Epithelial cell of proximal tubule (primary cell): ENCODE results near the gene CLN3. TPM values are rescaled to one million over a fixed set of nuclear protein-coding genes. Genes with fewer than 3 reads are reported as not detected.

Experiments used
- DNase-seq: peaks from one replicate; pipeline ENCODE4 v3.0.0-alpha.2; 2011; ENCODE audit warnings: low read depth
- H3K4me3 ChIP-seq: 2 replicates; pipeline ENCODE4 v1.5.1; 2011; ENCODE audit warnings: low read depth, mild to moderate bottlenecking, low read length
- CTCF ChIP-seq: conservative IDR thresholded peaks from 2 replicates; pipeline ENCODE4 v1.5.1; 2012; ENCODE audit warnings: low read depth, mild to moderate bottlenecking, low read length
- total RNA-seq: library from RNA; depleted of rRNA; stranded (reverse); fragments of >200 nt; gene quantifications from 2 replicates; pipeline ENCODE4 v1.2.3, GENCODE V29; 2015

Gene CLN3
- total RNA-seq, 1 donor from 2014 or later: 16.0 TPM

DNA sequence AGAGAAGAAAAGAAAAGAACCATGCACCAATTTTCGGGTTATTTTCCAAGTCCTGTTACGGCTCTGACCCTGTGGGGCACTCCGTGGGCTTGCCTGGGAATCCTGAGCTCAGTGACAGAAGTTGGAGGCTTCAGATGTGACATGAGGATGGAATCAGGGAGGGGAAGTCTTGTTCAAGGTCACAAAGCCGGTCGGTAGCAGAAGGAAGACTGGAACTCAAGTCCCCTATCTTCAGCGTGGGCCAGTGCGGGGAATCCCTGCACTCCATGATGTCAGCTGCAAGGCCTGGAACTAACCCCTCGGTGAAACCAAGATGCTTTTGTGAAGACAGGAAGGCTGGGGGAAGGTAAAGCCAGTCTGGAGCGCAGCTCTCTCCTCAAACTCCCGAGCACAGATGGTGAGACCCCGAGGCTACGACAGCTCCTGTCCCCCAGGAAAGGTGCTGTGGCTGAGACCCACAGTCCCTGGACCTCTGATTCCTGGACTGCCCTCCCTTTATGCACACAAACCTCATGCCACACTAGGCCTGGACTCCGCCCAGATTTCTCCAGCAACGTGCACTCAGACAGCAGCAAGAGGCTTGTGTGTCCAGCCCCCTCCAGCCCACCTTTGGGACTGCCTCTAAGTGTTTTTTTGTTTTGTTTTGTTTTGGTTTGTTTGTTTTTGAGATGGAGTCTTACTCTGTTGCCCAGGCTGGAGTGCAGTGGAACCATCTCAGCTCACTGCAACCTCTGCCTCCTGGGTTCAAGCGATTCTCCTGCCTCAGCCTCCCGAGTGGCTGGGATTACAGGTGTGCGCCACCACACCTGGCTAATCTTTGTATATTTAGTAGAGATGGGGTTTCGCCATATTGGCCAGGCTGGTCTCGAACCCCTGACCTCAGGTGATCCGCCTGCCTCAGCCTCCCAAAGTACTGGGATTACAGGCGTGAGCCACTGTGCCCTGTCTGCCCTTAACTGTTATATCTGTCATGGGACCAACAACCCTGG, 20.2 kb upstream of the CLN3 start:
- DNase-seq: no peak
- TF ChIP-seq CTCF: no peak
- no peak overlapping the region for H3K4me3 ChIP-seq

GRCh38 chr16:28511031-28511430, 19.2 kb upstream of the CLN3 start:
- no peak overlapping the region for H3K4me3 ChIP-seq
- no peak for DNase-seq
- no peak for TF ChIP-seq CTCF

DNA sequence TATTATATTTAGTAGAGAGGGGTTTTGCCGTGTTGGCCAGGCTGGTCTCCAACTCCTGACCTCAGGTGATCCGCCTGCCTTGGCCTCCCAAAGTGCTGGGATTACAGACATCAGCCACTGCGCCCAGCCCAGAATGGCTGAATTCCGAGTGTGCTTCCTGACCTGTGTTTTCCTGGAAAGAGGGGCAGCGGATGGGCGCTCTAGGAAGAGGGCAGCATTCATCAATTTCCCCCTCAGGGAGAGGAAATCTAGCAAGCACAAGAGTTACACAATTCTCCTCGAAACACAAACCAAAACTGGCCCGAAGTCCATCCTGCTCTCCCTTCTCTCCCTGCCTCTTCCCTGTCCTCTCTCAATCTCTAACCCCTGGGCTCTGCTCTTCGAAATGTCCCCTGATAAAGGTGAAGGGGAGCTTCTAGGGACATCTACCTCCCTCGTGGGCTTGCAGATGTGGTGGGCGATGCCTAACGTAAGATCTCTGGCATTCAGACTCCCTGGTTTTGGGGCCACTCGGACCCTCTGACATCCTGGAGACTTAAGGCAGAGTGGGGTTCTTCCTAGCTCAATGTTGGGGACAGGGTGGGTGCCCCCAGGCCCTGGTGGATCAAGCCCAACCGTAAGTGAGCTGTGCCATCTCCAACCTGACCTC, 13.7 kb upstream of the CLN3 start:
- DNase-seq: no peak
- no peak overlapping the region for H3K4me3 ChIP-seq
- TF ChIP-seq CTCF: no peak

GRCh38 chr16:28504707-28505404, 13.0 kb upstream of the CLN3 start:
- H3K4me3 ChIP-seq: no peak overlapping the region
- DNase-seq: no peak
- TF ChIP-seq CTCF: no peak

GRCh38 chr16:28503470-28504259, 11.8 kb upstream of the CLN3 start:
- no peak for DNase-seq
- no peak for TF ChIP-seq CTCF
- no peak overlapping the region for H3K4me3 ChIP-seq

DNA sequence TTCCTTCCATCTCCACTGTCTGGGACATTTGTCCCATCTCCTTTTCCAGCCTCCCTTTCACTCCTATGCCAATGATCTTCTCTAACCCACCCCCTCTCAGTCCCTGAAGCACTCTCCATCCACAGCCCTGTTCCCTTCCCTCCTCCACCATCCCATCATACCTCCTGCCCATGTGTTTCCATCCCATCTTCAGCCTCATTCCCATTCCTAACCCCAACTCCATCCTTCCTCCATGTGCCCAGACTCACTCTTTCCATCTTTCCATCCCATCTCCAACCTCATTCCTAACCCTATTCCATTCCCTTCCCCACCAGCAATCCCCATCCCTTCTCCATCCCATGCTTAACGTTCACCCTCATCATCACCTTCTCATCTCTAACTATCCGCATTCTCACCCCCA, 10.4 kb upstream of the CLN3 start:
- no peak overlapping the region for H3K4me3 ChIP-seq
- DNase-seq: no peak
- no peak for TF ChIP-seq CTCF
